HG03103 (cell line): ENCODE data around the gene ANKRD35.
"Not testable (repeated sequence)": the region's sequence is repeated elsewhere in the genome, so short reads cannot be mapped to it uniquely, and the experiment has no call there.

Experiments
- ATAC-seq: cut with Tn5 transposase; IDR thresholded peaks from one replicate; pipeline ENCODE4 v1.9.1; 2021; ENCODE audit warnings: low read depth; ENCODE audit not compliant: unreplicated experiment

ANKRD35 gene

GRCh38 chr1:145822779-145823331 is 62.8 kb downstream of the ANKRD35 start:
- ATAC-seq: not testable (repeated sequence)

GRCh38 chr1:145818095-145818494 is 67.6 kb downstream of the ANKRD35 start:
- not testable (repeated sequence) for ATAC-seq
